Right lobe of liver (tissue), 6 donors: Measurements from ENCODE around the gene RSU1. TPM values are rescaled to one million over a fixed set of nuclear protein-coding genes. Genes with fewer than 3 reads are reported as not detected.

Experiments
- ATAC-seq, 4 donors: fragments of 200-7000 bp; cut with Tn5 transposase; one replicate each; pipeline ENCODE4 v1.9.1; 2020; ENCODE audit warnings: mild to moderate bottlenecking in 4 of 4, moderate library complexity in 4 of 4
- DNase-seq, 3 donors: peaks; one replicate each; pipeline ENCODE4 v3.0.0-alpha.2; 2020
- H3K27ac ChIP-seq, 3 donors: fragments of 200-600 bp; one replicate each; pipeline ENCODE4 v1.8.0; 2022
- H3K27me3 ChIP-seq, 2 donors: fragments of 200-600 bp; one replicate each; pipeline ENCODE4 v1.8.0; 2022
- H3K36me3 ChIP-seq, 4 donors: fragments of 200-600 bp; sonication (generic) in 1 of 4; one replicate each; pipeline versions ENCODE4 v1.5.1 to v1.8.0; 2017 to 2022; ENCODE audit warnings: control low read depth in 1 of 4
- H3K4me1 ChIP-seq, 4 donors: fragments of 200-600 bp; sonication (generic) in 1 of 4; one replicate each; pipeline versions ENCODE4 v1.5.1 to v1.8.0; 2017 to 2022; ENCODE audit warnings: control low read depth in 1 of 4
- H3K4me3 ChIP-seq, 3 donors: fragments of 200-600 bp; one replicate each; pipeline ENCODE4 v1.8.0; 2022
- H3K9me3 ChIP-seq, 4 donors: fragments of 200-600 bp; sonication (generic) in 1 of 4; one replicate each; pipeline versions ENCODE4 v1.5.1 to v1.8.0; 2017 to 2022; ENCODE audit warnings: control low read depth in 1 of 4
- CTCF ChIP-seq, 4 donors: fragments of 200-600 bp in 3 of 4; fragments of 450-650 bp in 1 of 4; IDR thresholded peaks; one replicate each; pipeline versions ENCODE4 v1.5.1 to v1.8.0; 2016 to 2022; ENCODE audit warnings: antibody characterized with exemption in 4 of 4, mild to moderate bottlenecking in 2 of 4
- POLR2A ChIP-seq: fragments of 450-650 bp; IDR thresholded peaks from one replicate; pipeline ENCODE4 v1.6.1; 2017; ENCODE audit warnings: antibody characterized with exemption, mild to moderate bottlenecking
- WGBS: methylation state at CpG from one replicate; pipeline ENCODE4 v1.1.6; 2018; ENCODE audit warnings: low coverage, low lambda C conversion rate; ENCODE audit not compliant: insufficient coverage; ENCODE audit errors: missing lambda C conversion rate; 5-methylcytosine and 5-hydroxymethylcytosine counted together
- intact Hi-C, 2 donors: fragments of 100-400 bp; cut with DNase I; formaldehyde crosslinking; loops; one replicate each; pipeline versions ENCODE4 v1.11.2 to v1.14.1; 2022
- total RNA-seq, 6 experiments: library from RNA; depleted of rRNA in 2 of 6; stranded (reverse); fragments of >200 nt in 2 of 6; fragmentation: NEBNext Ultra II Directional in 3 of 6; extraction: Animal tissue kit (Norgen Biotek cat#: 25700) in 3 of 6; gene quantifications; one replicate each; pipeline versions ENCODE4 v1.1.0 to v1.2.4, GENCODE V29; 2016 to 2023
- donor health status: DM: no; HTN: yes; CAD: no.
- donor health status: DM: no; HTN: no; CAD: no.
- donor health status: DM: no; HTN: no; CAD: no.
- donor health status: DM: no; HTN: yes; CAD: no.
- donor health status: DM: no; HTN: yes; CAD: no.

Gene RSU1
- total RNA-seq, 6 experiments from 2014 or later: 24.1 to 44.5 (median 28.4) TPM

- H3K36me3 ChIP-seq: no peaks in the 10 kb centered on the region
- TF ChIP-seq POLR2A (no peak), CTCF (IDR thresholded peaks at IDR 0.05) (no peak)
- H3K4me3 ChIP-seq: no peak overlapping the region
- no peak overlapping the region for H3K27ac ChIP-seq
- DNase-seq (no peak), ATAC-seq (no peak)
- 71% methylated on average over 7 of the region's 7 CpGs for WGBS
- H3K4me1 ChIP-seq: no peaks in the 10 kb centered on the region
- no peaks in the 10 kb centered on the region for H3K9me3 ChIP-seq
- intact Hi-C loops: no loop called here
- H3K27me3 ChIP-seq: no peaks in the 10 kb centered on the region
These were observed 204.9 kb downstream of the RSU1 start for GRCh38 chr10:16612115-16612980.

- H3K27ac ChIP-seq: no peak overlapping the region
- intact Hi-C loops: no loop called here
- no peaks in the 10 kb centered on the region for H3K9me3 ChIP-seq
- no peak for DNase-seq
- no peaks in the 10 kb centered on the region for H3K36me3 ChIP-seq
- TF ChIP-seq CTCF (IDR thresholded peaks at IDR 0.05) (no peak), POLR2A (no peak)
- peak in 1 of 4 donors; percentile 21 for ATAC-seq
- H3K4me1 ChIP-seq: no peaks in the 10 kb centered on the region
- WGBS: 49% methylated on average over 6 of the region's 7 CpGs
- no peak overlapping the region for H3K4me3 ChIP-seq
- no peaks in the 10 kb centered on the region for H3K27me3 ChIP-seq
These were observed 206.2 kb downstream of the RSU1 start for GRCh38 chr10:16611037-16611436.

- H3K4me3 ChIP-seq: no peak overlapping the region
- 96% methylated on average over 4 of the region's 8 CpGs for WGBS
- intact Hi-C loops: no loop called here
- H3K36me3 ChIP-seq: no peaks in the 10 kb centered on the region
- DNase-seq (no peak), ATAC-seq (no peak)
- TF ChIP-seq POLR2A (no peak), CTCF (IDR thresholded peaks at IDR 0.05) (no peak)
- H3K4me1 ChIP-seq: no peaks in the 10 kb centered on the region
- H3K27ac ChIP-seq: no peak overlapping the region
- H3K9me3 ChIP-seq: no peaks in the 10 kb centered on the region
- no peaks in the 10 kb centered on the region for H3K27me3 ChIP-seq
These were observed 208.0 kb downstream of the RSU1 start for GRCh38 chr10:16609211-16609610.

DNA sequence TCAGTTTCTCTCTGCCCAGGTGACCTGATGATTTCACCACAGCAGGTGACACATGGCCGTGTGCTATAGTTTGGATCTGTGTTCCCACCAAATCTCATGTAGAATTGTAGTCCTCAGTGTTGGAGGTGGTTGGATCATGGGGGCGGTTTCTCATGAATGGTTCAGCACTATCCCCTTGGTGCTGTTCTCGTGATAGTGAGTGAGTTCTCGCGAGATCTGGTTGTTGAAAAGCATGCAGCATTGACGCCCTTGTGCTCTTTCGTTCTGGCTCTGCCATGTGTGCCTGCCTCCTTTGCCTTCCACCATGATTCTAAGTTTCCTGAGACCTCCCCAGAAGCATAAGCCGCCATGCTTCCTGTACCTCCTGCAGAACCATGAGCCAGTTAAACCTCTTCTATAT is 210.3 kb downstream of the RSU1 start:
- no peaks in the 10 kb centered on the region for H3K9me3 ChIP-seq
- TF ChIP-seq CTCF (IDR thresholded peaks at IDR 0.05) (no peak), POLR2A (no peak)
- H3K36me3 ChIP-seq: no peaks in the 10 kb centered on the region
- WGBS: no CpG with 5 or more reads among the region's 8 CpGs
- intact Hi-C loops: no loop called here
- H3K4me1 ChIP-seq: no peaks in the 10 kb centered on the region
- no peak for ATAC-seq
- no peak overlapping the region for H3K4me3 ChIP-seq
- no peaks in the 10 kb centered on the region for H3K27me3 ChIP-seq
- no peak overlapping the region for H3K27ac ChIP-seq
- no peak for DNase-seq
